Globus pallidus (tissue), 1 donor: ENCODE results near the gene STYXL2.
A peak's percentile ranks its signal among the peaks of the same experiment; 100 is the strongest.

ENCODE experiments used
- DNase-seq: peaks from one replicate; pipeline ENCODE4 v3.0.0-alpha.2; 2015; ENCODE audit warnings: low spot score

Gene STYXL2

DNA sequence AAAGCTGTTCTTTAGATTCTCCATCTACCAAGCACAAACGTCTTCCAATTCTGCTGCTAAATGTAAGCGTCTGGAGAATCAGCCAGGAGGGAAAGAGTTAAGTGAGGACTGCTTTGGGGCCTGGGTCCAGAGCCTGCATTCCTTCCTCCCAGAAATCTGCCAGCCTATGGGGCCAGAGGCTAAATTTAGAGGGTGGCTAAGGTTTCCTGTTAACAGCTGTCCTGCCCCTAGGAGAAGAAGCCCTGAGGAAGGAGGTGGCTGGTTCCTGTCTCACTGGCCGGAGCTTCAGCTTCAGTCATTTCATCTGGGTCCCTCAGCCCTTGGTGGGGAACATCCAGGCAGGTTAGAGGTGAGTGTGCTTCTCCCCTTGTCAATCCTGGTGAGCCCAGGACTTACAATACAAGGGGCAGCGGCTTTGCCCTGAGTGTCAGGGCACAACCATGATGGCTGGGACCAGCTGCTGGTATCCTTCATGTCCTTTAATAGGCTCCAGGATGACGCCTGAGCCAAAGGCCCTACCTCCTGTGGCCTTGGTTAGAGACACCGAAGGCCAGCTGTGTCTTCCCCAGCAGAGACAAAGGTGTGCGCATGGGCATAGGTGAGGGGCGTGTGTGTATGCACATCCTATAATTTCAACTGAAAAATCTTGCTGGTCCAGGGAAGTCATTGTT lies at the start of gene STYXL2:
TSS of gene STYXL2 (plus strand) at position 230 of the 671 bp plus-strand sequence. CDS start 775 bp downstream, outside the sequence.
- DNase-seq = no peak

DNA sequence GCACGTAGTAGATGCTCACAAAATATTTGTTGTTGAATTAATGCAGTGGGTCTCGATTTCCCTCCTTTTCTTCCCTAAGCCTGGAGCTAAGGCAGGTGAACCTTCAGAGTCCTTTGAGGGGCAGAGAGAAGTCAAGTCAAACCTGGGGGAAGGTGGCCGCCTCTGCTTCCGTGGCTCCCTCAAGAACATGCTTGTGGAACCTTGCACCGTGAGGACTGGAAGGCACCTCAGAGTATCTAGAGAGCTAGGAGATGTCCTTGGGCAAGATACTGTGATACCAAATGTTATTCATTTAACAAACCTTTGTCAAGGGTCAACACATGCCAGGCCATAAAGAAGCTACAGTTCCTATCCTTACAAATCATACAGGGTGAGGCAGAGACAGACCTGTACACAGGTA lies 42.0 kb upstream of the STYXL2 start:
- no peak for DNase-seq

DNA sequence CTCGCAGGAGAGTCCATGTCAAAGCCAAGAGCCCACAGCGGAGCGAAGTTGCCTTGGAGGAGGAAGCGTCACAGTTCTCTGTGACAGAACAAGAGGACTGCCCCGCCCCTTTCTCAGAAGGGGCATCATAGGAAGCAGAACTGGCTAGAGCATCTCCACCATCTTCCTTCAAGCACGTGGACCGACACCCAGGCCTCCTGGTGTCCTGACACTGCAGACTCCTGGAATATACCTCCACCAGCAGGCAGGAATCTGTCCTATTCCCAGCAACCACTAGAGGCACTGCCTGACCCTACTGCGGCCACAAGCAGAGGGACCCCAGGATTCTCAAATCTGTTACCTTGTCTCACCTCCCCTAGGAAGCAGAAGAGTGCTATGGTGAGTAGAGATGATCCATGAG lies 41.5 kb upstream of the STYXL2 start:
- DNase-seq = no peak

DNA sequence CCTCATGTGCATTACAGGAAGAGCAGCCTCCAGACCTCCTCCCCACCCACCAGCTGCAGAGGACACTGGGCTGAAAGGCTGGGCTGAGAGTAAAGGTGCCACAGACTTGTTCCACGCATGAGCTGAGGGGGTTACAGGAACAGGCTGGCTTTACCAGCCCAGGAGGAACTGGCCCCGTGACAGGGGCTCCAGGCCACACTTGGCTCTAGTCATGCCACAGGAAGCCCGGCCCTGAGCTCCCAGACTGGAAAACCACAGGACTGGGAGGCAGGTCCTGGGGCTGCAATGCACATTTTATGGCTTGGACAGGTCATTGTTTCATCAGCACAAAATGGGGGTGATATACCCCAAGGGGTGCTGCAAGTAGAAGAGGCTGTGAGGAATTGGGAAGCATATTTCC lies 39.3 kb upstream of the STYXL2 start:
- DNase-seq = no peak

DNA sequence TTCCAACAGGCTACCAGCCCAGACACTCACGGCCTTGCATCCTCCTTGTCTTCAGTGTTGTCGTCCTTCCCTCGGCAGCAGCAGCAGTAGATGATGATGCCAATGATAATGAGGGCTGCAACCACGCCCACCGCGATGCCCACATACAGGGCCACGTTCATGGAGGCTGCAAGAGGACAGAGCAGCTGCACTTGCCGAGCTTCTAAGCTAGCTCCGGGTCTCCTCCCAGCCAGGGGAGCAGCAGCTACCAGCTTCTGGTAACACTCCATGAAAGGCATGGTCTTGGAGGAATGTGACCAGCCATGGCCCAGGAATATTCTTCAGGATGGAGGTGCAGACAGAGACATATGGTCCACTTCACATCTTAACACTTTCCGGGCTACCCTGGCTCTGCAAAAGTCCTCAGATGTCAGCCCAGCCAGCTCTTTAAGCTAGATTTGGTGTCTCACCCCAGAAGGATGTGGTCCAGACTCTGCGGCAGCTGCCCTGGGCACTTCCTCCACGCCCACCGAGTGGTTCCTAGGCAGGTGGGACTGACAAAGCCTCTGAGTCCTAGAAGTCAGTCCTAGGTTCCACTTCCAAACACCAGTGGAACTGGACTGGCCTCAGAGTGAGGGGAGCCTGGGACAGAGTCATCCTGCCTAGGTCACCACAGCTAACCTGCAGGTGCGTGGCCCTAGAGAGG lies 38.8 kb upstream of the STYXL2 start:
- DNase-seq = no peak

DNA sequence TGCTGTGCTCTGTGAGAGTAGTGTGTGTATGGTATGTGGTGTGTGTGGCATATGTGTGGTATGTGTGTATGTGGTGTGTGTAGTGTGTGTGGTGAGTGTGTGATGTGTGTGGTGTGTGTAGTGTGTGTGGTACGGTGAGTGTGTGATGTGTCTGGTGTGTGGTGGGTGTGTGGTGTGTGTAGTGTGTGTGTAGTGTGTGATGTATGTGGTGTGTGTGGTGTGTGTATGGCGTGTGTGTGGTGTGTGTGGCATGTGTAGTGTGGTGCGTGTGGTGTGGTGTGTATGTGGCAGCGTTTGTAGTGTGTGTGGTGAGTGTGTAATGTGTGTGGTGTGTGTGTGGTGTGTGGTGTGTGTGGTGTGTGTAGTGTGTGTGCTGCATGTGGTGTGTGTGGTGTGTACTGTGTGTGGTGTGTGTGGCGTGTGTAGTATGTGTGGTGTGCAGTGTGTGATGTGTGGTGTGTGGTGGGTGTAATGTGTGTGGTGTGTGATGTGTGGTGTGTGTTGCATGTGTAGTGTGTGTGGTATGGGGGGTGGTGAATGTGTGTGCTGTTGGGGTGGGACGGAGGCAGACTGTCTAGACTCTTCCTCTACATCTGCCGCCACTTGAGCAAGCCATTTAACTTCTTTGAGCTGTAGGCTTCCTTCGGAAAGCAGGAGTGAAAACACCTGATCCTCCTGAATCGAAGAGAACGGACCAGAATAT lies 37.2 kb upstream of the STYXL2 start:
- no peak for DNase-seq

DNA sequence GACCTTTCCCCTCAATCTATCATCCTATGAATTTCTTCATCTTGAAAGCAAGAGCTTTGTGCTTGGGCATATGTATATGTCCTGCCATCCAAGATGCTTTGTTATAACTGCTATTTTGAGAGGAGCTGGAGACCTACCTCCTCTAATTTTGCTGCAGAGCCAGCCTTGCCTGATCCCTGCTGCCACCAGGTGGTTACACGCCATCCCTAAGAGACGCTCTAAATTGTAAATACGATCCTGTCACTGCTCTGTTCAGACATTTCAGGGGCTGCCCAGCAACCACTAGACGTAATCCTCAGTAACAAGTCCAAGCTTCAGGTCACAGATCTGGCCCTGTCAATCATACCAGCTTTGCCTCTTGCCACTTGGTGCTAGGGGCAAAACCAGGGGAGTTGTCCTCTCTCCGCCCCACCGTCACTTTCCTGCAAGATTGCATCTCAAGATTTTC lies 36.6 kb upstream of the STYXL2 start:
- DNase-seq = peak; percentile 38

DNA sequence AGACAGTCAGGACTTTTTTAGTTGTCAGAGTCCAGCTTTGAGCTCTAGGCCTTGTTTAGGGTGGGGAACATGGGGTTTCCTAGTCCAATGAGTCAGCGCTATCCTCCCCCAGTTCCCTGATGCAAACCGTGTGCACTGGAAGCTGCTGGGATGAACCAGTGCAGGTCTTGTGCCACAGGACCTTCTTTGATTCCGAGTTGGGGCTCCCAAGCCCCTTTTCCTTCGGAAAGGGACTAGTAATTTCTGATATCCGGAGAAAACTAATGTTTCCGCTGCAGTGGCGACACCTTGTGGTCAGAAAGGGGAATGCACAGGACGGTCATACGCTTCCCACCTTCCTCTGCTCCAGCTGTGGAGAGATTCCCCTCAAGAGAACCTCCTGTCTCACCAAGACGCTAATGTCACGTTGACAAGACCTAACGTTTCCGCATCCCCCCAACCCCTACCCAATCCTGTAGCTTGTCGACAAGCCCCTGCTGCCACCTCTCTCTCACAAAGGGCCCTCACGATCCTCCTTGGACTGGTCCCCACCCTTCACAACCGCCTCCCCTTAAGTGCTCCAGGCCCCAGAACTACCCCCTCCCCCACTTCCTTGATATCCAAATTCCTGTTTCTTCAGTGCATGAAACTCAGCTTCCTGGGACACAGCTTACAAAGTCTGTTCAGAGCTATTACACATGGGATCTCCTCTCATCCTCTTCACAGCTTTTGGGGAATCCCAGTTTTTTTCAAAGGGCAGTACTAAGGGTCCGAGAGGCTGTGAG lies 34.6 kb upstream of the STYXL2 start:
- peak; percentile 52 for DNase-seq

DNA sequence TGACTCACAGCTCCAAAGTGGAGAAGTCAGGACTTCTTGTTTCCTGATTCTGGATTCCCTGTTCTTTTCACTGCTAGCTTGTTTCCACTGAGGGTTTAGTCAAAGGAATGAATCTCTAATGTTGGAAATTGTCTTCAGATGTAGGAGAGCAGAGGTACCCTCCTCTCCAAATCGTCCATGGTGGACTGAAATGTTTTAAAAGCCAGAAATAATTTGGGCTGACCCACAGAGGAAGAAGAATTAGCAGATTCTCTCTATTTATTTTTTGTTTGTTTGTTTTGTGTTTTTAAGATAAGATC lies 34.1 kb upstream of the STYXL2 start:
- DNase-seq = no peak

DNA sequence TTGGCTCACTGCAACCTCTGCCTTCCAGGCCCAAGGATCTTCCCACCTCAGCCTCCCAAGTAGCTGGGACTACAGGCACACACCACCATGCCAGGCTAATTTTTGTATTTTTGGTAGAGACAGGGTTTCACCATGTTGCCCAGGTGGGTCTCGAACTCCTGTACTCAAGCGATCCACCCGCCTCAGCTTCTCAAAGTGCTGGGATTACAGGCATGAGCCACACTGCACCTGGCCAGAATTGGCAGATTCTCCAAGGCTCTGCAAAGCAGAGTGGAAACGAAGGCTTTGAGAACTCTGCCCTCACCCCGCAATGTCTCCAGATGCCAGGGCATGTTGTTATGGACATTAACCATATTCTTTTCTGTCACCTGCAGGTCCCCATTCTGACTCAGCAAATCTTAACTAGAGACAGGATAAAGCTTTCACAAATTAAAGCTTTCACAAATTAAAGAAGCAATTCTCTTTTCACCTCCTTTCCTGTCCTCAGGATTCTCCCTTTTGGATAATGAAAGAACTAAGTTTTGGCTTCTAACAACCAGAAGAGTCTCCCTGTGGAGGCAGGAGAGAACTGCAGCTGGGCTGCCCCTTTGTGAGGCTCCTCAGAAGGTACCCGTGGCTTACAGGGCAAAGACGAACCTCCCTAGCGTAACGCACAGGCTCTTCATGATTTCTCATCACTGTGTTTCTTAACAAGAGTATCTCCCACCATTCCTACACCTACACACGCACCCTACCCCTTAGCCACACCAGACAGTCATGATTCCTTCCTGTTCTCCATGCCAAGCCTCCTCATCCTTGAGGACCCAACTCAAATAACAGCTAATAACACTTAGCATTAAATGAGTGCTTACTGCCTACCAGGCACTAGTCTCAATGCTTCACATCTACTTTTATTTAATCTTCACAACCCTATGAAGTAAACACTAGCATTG lies 33.5 kb upstream of the STYXL2 start:
- DNase-seq = no peak

DNA sequence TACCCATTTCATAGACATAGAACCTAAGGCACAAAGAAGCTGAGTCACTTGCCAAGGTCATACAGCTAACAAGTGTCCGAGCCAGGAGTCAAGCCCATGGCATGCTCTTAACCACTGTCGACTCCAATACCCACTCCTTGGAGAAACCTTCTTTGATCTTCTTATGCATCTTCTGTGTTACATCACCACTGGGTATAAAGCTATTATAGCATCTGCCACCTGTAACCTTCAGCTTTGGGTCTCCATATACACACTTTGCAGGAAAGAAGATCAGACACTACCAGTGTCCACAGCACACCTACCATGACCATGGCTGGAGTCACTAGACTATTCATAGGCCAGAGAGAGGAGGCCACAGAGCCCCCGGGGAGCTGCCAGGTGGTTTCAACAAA lies 32.8 kb upstream of the STYXL2 start:
- no peak for DNase-seq

DNA sequence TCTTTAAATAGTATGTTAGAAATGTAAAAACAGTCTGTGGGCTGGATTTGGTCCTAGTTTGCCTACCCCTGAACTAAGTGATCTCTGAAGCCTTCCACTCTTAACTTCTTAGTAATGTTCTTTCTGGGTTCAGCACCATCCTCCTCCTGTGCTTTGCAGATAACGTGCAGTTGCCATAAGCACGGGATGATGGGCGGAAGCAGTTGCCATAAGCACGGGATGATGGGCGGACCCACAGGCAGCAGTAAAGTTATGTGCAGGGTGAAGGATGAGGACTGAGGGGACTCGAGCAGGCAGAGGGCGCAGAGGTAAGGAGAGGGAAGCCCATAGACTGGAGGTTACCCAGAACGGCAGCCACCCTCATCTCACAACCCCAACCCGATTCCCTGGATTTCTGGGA lies 29.3 kb upstream of the STYXL2 start:
- no peak for DNase-seq

DNA sequence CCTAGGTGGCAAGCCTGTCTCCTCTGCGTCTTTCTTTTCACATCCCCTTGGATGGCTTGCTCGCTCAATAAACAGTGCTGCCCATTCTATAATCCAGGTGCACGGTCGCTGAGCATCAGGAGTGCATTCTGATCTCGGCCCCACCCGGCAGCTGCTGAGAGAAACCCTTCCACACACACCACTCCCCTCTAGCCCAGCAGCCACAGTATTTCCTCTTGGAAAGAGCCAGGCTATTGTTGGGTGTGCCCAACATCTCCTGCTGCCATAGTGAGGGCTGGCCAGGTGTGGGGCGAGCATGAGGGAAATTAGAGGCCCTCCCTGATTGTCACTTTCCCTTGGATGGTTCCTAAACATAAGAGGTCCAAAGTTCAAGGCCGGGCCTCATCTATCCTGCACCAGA lies 28.4 kb upstream of the STYXL2 start:
- no peak for DNase-seq

DNA sequence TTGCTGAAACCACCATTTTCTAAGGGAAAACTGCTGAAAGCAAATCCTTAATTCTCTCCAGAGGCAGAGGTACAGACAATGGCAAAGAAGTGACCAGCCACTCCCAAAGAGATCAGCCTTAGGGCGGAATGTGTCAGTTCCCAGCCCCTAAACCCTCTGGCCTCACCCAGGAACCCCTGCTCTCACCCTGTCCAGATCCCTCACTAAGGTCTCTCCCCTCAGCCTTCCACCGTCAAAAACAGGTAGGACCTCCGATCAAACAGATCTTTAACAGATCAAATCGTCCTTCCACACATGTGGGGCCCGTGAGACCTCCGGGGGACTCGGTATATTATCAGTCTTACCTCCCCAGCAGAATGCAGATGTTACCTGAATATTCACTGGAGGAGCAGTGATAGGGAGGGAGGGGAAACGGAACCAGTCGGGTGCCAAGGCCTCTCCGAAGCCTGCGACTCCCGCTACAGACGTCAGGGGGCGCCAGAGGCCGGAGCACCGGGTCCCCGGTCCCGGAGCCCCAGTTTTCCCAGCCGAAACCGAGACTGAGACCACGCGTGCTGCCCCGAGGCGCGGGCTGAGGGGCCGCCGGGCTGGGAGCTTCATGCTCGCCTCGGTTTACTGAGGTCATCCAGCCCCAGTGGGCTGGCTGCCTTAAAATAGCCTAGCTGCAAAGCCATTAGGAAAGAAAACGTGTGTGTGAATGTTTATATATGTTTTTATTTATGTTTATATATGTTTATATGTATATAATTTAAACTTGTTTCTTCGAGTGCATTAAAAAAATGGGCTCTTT lies 27.3 kb upstream of the STYXL2 start:
- DNase-seq = peak; percentile 49

DNA sequence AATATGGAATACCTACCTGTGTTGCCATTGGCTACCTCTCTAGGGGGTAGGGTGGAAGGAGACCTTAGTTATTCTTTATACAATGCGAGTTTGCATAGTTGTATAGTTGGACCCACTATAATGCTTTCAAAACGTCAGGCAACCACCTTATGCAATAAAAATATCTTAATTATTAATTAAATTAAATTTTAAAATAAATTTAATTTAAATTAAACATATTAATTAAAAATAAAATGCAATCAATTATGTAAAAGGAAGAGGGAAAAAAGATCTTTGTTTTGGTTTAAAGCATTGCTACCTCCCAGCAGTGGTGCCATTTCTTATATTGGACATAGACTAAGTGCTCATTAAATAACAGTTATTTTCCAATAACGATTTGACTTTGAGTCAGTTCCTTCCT lies 26.0 kb upstream of the STYXL2 start:
- DNase-seq = no peak

DNA sequence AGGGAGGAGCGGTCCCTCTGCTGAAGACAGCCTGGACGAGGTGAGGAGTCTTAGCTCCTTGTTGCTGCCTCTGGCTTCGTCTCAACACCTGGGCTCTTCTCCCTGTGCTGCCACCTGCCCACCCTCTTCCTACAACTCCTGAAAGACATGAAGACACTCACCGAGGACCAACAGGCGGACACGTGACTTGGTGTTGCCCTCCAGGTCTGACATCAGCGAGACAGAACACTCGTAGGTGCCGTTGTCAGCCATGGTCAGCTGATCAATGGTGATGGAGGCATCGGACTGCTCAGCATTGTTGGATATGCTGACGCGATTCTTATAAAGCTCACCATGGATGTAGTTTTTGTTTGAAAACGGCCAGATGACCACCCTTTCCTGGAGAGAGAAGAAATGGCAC lies 25.1 kb upstream of the STYXL2 start:
- no peak for DNase-seq

DNA sequence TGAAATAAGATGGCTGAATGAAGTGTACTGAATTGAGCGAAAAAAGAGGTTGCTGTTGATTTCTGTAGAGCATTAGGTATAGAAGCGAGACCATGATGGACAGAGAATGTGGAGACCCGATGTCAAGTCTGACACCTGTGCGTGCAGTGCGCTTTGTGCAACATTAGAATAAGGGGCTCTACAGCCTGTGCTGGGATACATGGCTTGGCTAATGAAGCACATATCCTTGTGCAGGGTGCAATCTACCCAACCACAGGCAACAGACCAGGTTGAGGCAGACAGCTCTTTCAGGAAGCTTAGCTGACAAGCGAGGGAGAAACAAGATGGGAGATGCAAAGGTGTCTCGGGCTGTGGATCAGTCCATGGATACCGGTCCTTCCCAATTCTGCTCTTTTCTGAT lies 22.6 kb upstream of the STYXL2 start:
- DNase-seq = no peak

DNA sequence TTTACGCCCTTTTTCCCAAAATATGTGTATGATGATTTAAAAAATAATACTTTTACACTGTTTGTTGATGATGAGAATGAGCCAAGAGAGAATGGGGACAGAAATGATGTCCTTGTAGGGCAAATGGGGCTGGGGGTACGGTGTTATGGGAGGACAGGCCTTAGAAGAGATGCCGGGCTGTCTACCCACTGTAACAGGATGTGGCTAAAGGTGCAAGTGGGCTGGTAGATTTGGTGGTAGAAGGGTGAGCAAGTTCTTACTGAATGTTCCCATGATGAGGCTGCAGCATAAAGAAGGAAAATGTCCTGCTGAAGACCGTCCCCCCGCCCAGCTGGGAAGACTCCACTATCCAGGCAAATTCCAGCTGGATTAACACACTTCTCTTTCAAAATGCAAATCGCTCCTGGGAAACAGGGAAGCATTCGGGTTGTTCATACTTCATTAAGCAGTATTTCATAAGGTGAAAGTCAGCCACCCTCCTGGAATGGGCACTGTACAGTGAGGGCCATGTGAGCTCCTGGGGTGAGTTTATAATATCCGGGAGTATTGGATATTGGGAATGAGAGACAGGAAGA lies 17.7 kb upstream of the STYXL2 start:
- no peak for DNase-seq

DNA sequence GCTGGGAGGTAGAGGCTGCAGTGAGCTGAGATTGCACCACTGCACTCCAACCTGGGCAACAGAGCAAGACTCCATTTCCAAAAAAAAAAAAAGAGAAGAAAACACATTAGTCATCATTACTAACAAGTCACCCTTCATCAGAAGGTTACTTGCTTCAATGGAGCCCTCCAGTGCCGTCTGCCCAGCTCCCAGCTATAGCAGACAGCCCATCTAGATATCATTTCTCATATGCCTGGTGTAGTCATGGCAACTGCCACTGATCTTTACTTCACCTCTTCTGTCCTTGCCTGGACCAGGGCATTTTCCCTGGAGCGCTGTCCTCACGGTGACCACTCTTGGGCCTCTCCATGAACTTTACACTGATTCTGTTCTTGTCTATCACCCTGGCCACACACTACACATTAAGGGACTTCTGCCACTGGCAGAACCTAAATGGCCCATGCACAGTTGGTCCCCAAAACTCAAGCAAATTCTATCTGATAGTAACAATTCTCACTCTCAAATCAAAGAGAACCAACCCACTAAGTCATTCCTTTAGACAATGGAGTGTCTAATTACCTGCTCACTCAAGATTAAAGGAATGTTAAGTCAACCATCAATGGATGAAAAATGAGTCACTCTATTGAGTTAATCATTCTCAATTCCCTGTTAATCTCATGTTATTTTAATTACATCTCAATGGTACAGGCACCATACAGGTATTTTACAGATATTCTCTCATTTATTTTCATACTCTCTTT lies 16.6 kb upstream of the STYXL2 start:
- no peak for DNase-seq

DNA sequence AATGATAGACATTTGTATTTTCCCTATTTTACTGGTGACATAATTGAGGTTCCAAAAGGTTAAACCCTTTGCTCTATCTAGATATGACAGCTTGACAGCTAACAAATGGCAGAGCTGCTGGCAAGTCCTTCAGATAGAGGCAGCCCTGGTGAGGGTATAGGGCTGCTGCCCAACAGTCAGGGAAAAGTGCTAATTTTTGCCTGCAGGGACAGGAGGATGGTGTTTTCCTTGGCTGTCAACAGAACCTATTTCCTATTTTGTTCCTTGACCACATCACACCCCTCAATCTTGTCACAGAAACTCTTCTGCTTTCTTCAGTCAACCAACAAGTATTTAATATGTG lies 16.0 kb upstream of the STYXL2 start:
- no peak for DNase-seq
